ENCODE measurements around the gene CMYA5. TPM values are rescaled to one million over a fixed set of nuclear protein-coding genes. Genes with fewer than 3 reads are reported as not detected.

Gene CMYA5
- total RNA-seq, 4 donors from 2014 or later = 3,049 to 3,867 (median 3,338) TPM

GRCh38 chr5:79692596-79692995 is 3.0 kb downstream of the CMYA5 start:
- ATAC-seq = no peak
- TF ChIP-seq, protein P1, sequence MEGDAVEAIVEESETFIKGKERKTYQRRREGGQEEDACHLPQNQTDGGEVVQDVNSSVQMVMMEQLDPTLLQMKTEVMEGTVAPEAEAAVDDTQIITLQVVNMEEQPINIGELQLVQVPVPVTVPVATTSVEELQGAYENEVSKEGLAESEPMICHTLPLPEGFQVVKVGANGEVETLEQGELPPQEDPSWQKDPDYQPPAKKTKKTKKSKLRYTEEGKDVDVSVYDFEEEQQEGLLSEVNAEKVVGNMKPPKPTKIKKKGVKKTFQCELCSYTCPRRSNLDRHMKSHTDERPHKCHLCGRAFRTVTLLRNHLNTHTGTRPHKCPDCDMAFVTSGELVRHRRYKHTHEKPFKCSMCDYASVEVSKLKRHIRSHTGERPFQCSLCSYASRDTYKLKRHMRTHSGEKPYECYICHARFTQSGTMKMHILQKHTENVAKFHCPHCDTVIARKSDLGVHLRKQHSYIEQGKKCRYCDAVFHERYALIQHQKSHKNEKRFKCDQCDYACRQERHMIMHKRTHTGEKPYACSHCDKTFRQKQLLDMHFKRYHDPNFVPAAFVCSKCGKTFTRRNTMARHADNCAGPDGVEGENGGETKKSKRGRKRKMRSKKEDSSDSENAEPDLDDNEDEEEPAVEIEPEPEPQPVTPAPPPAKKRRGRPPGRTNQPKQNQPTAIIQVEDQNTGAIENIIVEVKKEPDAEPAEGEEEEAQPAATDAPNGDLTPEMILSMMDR (IDR thresholded peaks at IDR 0.05 in 4 of 5, conservative IDR thresholded peaks at IDR 0.05 in 1 of 5) = no peak
- no peak for TF ChIP-seq POLR2A (IDR thresholded peaks at IDR 0.05)
- Histone ChIP-seq H3K27ac (peak overlapping the region; percentile 99), H3K4me1 (peaks cover 17 to 37% of the 10 kb centered on the region in 2 donors), H3K36me3 (no peaks in the 10 kb centered on the region), H3K9me3 (no peaks in the 10 kb centered on the region), H3K27me3 (no peaks in the 10 kb centered on the region), H3K4me3 (peak overlapping the region; percentile 75 to 83 (median 81))
- intact Hi-C loops (cut with DNase I; ENCODE audit: low total_unique reads) = loop anchor here (5.0 to 10.0 kb wide), 3 partner anchors 100 to 562 kb away; partner anchors contain the start of genes HOMER1 and SERINC5
- in situ Hi-C loops (cut with MboI; ENCODE audit: low sequenced_read_pairs in 4 of 4) = no loop called here
- DNase-seq = no peak

GRCh38 chr5:79694183-79694582 is 4.5 kb downstream of the CMYA5 start:
- in situ Hi-C loops (cut with MboI; ENCODE audit: low sequenced_read_pairs in 4 of 4) (no loop called here), intact Hi-C loops (cut with DNase I; ENCODE audit: low total_unique reads) (loop anchor here (5.0 to 10.0 kb wide), 3 partner anchors 98 to 561 kb away; partner anchors contain the start of genes HOMER1 and SERINC5)
- H3K27ac ChIP-seq = peak overlapping the region; percentile 99
- no peaks in the 10 kb centered on the region for H3K36me3 ChIP-seq
- no peaks in the 10 kb centered on the region for H3K27me3 ChIP-seq
- TF ChIP-seq, protein P1 (IDR thresholded peaks at IDR 0.05 in 4 of 5, conservative IDR thresholded peaks at IDR 0.05 in 1 of 5) = no peak
- no peak for TF ChIP-seq POLR2A (IDR thresholded peaks at IDR 0.05)
- DNase-seq = no peak
- H3K9me3 ChIP-seq = no peaks in the 10 kb centered on the region
- peaks cover 29 to 51% of the 10 kb centered on the region in 2 donors for H3K4me1 ChIP-seq
- ATAC-seq = no peak
- H3K4me3 ChIP-seq = peak overlapping the region; percentile 21 to 83 (median 81)

DNA sequence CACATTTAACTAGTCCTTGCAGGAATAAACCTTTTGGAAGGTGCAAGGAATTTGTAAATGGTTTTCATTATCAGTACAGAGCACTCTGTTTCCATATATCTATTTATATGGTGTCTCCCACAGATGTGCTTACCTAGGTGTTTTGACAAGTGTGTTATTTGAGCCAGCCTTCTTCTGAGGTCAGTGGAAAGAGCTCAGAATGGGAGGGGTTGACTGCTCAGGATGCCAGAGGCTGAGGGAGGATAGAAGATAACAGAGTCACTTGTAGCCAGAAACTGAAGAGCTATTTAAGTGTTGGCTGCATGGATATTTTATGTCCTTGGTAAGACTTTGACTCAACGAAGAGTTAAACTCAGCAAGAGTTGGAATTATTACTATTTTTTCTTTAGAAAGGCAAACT is 5.0 kb downstream of the CMYA5 start:
- Histone ChIP-seq H3K36me3 (no peaks in the 10 kb centered on the region), H3K4me3 (peak overlapping the region in 3 of 4 donors; percentile 79 to 83 (median 83)), H3K27ac (peak overlapping the region; percentile 99), H3K9me3 (no peaks in the 10 kb centered on the region), H3K4me1 (peaks cover 34 to 56% of the 10 kb centered on the region in 2 donors), H3K27me3 (no peaks in the 10 kb centered on the region)
- DNase-seq = peak; percentile 62 to 78
- in situ Hi-C loops (cut with MboI; ENCODE audit: low sequenced_read_pairs in 4 of 4) (no loop called here), intact Hi-C loops (cut with DNase I; ENCODE audit: low total_unique reads) (loop anchor here (5.0 to 10.0 kb wide), 3 partner anchors 98 to 560 kb away; partner anchors contain the start of genes HOMER1 and SERINC5)
- peak; percentile 53 to 60 for ATAC-seq
- TF ChIP-seq POLR2A (IDR thresholded peaks at IDR 0.05) = peak in 1 of 2 donors; percentile 59
- TF ChIP-seq, protein P1 (IDR thresholded peaks at IDR 0.05 in 4 of 5, conservative IDR thresholded peaks at IDR 0.05 in 1 of 5) = no peak

DNA sequence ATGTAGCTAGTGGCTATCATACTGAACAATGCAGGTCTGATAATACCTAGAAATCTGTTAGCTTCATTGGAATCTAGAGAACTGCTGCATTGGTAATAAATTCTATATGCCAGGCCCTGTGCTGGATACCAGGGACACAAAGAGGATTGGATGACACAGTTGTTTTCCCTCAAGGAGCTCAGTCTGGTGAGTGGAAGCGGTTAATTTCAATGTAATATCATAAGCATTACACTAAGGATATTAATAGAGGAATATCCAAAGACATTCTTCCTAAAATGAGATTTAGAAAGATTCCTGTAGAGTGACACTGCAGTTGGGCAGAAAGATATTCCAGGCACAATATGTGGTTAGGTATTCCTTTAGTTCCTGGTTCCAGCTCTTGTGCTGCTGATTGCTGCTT is 5.9 kb downstream of the CMYA5 start:
- no peak for ATAC-seq
- no peaks in the 10 kb centered on the region for H3K9me3 ChIP-seq
- in situ Hi-C loops (cut with MboI; ENCODE audit: low sequenced_read_pairs in 4 of 4) = no loop called here
- H3K27me3 ChIP-seq = no peaks in the 10 kb centered on the region
- H3K36me3 ChIP-seq = no peaks in the 10 kb centered on the region
- H3K27ac ChIP-seq = peak overlapping the region; percentile 99
- intact Hi-C loops (cut with DNase I; ENCODE audit: low total_unique reads) = loop anchor here (10.0 kb wide), 1 partner anchor 559 kb away; the partner anchor contains the start of gene SERINC5
- no peak for DNase-seq
- H3K4me1 ChIP-seq = peaks cover 42 to 65% of the 10 kb centered on the region in 2 donors
- H3K4me3 ChIP-seq = peak overlapping the region in 3 of 4 donors; percentile 29 to 83 (median 47)
- TF ChIP-seq, protein P1 (IDR thresholded peaks at IDR 0.05 in 4 of 5, conservative IDR thresholded peaks at IDR 0.05 in 1 of 5) = no peak
- no peak for TF ChIP-seq POLR2A (IDR thresholded peaks at IDR 0.05)
